ENCODE measurements around the gene NMNAT2. TPM values are rescaled to one million over a fixed set of nuclear protein-coding genes. Genes with fewer than 3 reads are reported as not detected.

The NMNAT2 gene
- total and polyA plus RNA-seq, 5 donors from 2014 or later: not detected

DNA sequence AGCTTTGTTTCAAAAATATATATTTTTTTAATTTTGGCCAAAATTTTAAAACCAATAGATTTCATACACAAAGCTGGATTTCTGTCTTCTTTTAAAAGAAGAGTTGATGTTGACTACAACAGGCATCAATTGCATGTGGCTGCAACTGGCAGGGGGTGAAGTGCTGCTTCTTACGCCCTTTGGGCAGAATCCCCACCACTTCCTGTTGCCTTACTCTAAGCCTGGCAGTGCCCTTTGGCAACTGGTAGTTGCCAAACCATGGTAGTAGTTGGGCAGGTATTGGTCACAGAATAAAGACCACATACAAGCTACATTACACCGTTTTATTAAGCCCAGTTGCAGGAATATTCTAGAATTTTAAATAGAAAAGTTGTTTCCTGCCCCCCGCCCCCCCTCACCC, 215.1 kb downstream of the NMNAT2 start:
- no peak overlapping the region for H3K4me3 Mint-ChIP-seq
- no peak overlapping the region for H3K27ac ChIP-seq (ENCODE audit: insufficient read depth, low read length, poor library complexity, severe bottlenecking)
- H3K4me3 ChIP-seq (ENCODE audit: low read depth, low read length): no peak overlapping the region
- no peaks in the 10 kb centered on the region for H3K36me3 Mint-ChIP-seq
- no peaks in the 10 kb centered on the region for H3K4me1 ChIP-seq (ENCODE audit: control insufficient read depth, insufficient read depth, low read length, poor library complexity, severe bottlenecking)
- H3K27me3 ChIP-seq (ENCODE audit: control insufficient read depth, insufficient read depth, low read length): no peaks in the 10 kb centered on the region
- H3K36me3 ChIP-seq (ENCODE audit: control insufficient read depth, insufficient read depth, low read length): no peaks in the 10 kb centered on the region
- peaks cover 0 to 2% (median 0%) of the 10 kb centered on the region in 7 donors for H3K9me3 Mint-ChIP-seq
- no peak for ATAC-seq (ENCODE audit: low read depth in 2 of 2)
- peaks cover 9% of the 10 kb centered on the region for H3K27me3 Mint-ChIP-seq
- no peaks in the 10 kb centered on the region for H3K9me3 ChIP-seq (ENCODE audit: control insufficient read depth in 2 of 2, low read length in 2 of 2)
- H3K27ac Mint-ChIP-seq: no peak overlapping the region
- H3K4me1 Mint-ChIP-seq: no peaks in the 10 kb centered on the region
- peak in 1 of 3 donors; percentile 56 for DNase-seq

DNA sequence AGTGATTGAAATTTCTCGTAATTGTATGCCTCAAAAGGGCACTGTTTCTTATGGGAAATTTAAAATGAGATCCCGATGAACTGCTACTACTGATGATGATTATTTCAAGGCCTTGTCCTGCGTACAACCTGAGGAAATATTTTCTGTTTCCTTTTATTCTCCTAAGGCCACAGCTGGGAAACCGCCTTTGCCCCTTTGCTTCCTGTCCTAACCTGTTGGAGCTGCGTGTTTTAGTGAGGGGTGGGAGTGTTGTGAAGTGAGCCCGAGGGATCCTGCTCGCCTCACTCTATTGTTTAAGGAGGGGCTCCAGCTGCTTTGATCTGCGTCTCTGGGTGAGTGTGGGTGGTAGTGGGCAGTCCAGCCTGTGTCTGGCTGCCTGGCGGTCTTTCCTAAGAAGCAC, 217.7 kb downstream of the NMNAT2 start:
- H3K27me3 Mint-ChIP-seq: peaks cover 7% of the 10 kb centered on the region

DNA sequence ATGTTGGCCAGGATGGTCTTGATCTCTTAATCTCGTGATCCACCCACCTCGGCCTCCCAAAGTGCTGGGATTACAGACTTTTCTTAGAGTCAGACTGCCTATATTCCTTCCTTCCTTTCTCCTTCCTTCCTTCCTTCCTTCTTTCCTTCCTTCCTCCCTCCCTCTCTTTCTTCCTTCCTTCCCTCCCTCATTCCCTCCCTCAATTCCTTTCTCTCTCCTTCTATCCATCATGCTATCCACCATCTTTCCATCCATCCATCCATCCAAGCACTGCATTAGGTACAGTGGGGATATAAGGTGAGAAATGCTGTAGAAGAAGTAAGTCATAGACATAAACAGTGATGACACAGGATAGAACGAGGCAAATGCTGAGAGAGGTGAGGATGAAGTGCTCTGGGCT, 218.9 kb downstream of the NMNAT2 start:
- no peaks in the 10 kb centered on the region for H3K4me1 ChIP-seq (ENCODE audit: control insufficient read depth, insufficient read depth, low read length, poor library complexity, severe bottlenecking)
- no peak overlapping the region for H3K4me3 ChIP-seq (ENCODE audit: low read depth, low read length)
- no peaks in the 10 kb centered on the region for H3K36me3 Mint-ChIP-seq
- no peak overlapping the region for H3K27ac Mint-ChIP-seq
- peaks cover 0 to 11% (median 7%) of the 10 kb centered on the region in 4 donors for H3K4me1 Mint-ChIP-seq
- H3K4me3 Mint-ChIP-seq: no peak overlapping the region
- no peaks in the 10 kb centered on the region for H3K9me3 ChIP-seq (ENCODE audit: control insufficient read depth in 2 of 2, low read length in 2 of 2)
- H3K27me3 ChIP-seq (ENCODE audit: control insufficient read depth, insufficient read depth, low read length): no peaks in the 10 kb centered on the region
- no peaks in the 10 kb centered on the region for H3K36me3 ChIP-seq (ENCODE audit: control insufficient read depth, insufficient read depth, low read length)
- H3K27me3 Mint-ChIP-seq: peaks cover 5% of the 10 kb centered on the region
- H3K27ac ChIP-seq (ENCODE audit: insufficient read depth, low read length, poor library complexity, severe bottlenecking): no peak overlapping the region
- DNase-seq (no peak), ATAC-seq (ENCODE audit: low read depth in 2 of 2) (no peak)
- peaks cover 0 to 2% (median 0%) of the 10 kb centered on the region in 7 donors for H3K9me3 Mint-ChIP-seq

More for the DNA sequence above, 217.7 kb downstream of the NMNAT2 start:
- Mint-ChIP-seq H3K27ac (no peak overlapping the region), H3K4me3 (no peak overlapping the region), H3K9me3 (peaks cover 0 to 2% (median 0%) of the 10 kb centered on the region in 7 donors), H3K36me3 (no peaks in the 10 kb centered on the region), H3K4me1 (peaks cover 0 to 1% (median under 1%) of the 10 kb centered on the region in 4 donors)
- Histone ChIP-seq H3K27me3 (ENCODE audit: control insufficient read depth, insufficient read depth, low read length) (no peaks in the 10 kb centered on the region), H3K9me3 (ENCODE audit: control insufficient read depth in 2 of 2, low read length in 2 of 2) (no peaks in the 10 kb centered on the region), H3K36me3 (ENCODE audit: control insufficient read depth, insufficient read depth, low read length) (no peaks in the 10 kb centered on the region), H3K27ac (ENCODE audit: insufficient read depth, low read length, poor library complexity, severe bottlenecking) (no peak overlapping the region), H3K4me3 (ENCODE audit: low read depth, low read length) (no peak overlapping the region), H3K4me1 (ENCODE audit: control insufficient read depth, insufficient read depth, low read length, poor library complexity, severe bottlenecking) (no peaks in the 10 kb centered on the region)
- DNase-seq (no peak), ATAC-seq (ENCODE audit: low read depth in 2 of 2) (no peak)

DNA sequence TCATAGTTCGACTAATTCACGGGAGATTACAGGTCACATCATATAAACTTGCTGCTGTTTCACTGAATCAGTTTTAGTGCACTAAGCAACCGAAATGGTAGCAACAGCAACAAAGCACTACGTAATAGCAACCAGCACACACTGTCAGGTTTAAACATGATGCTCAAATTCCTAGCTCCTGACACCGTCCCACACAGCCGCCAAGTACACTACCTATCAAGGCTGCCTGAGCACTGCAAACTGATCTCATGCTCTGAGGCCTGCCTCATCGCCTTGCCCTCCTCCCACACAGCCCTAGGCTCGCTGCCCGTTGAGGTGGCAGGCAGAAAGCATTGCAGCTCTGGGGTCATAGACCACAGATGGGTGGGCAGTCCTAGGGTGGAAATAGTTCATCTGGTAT, 219.7 kb downstream of the NMNAT2 start:
- Histone ChIP-seq H3K27me3 (ENCODE audit: control insufficient read depth, insufficient read depth, low read length) (no peaks in the 10 kb centered on the region), H3K27ac (ENCODE audit: insufficient read depth, low read length, poor library complexity, severe bottlenecking) (no peak overlapping the region), H3K4me1 (ENCODE audit: control insufficient read depth, insufficient read depth, low read length, poor library complexity, severe bottlenecking) (no peaks in the 10 kb centered on the region), H3K36me3 (ENCODE audit: control insufficient read depth, insufficient read depth, low read length) (no peaks in the 10 kb centered on the region), H3K4me3 (ENCODE audit: low read depth, low read length) (no peak overlapping the region), H3K9me3 (ENCODE audit: control insufficient read depth in 2 of 2, low read length in 2 of 2) (no peaks in the 10 kb centered on the region)
- H3K4me1 Mint-ChIP-seq: peaks cover 0 to 11% (median 7%) of the 10 kb centered on the region in 4 donors
- DNase-seq (no peak), ATAC-seq (ENCODE audit: low read depth in 2 of 2) (no peak)
- H3K27me3 Mint-ChIP-seq: peaks cover 5% of the 10 kb centered on the region
- H3K36me3 Mint-ChIP-seq: no peaks in the 10 kb centered on the region
- H3K4me3 Mint-ChIP-seq: no peak overlapping the region
- H3K9me3 Mint-ChIP-seq: peaks cover 0 to 2% (median 0%) of the 10 kb centered on the region in 7 donors
- no peak overlapping the region for H3K27ac Mint-ChIP-seq

Other genes starting within 250 kb of the NMNAT2 start
- not detected for gene LAMC2, start 232.1 kb downstream of the NMNAT2 start, total RNA-seq
- not detected for gene LAMC2, start 232.1 kb downstream of the NMNAT2 start, polyA plus RNA-seq
- 66.1 TPM for gene SMG7, start 54.1 kb upstream of the NMNAT2 start, total RNA-seq
- gene SMG7, start 54.1 kb upstream of the NMNAT2 start, polyA plus RNA-seq: 10 to 100 TPM; 13.6 to 21.7 (median 21.6) TPM
- 9.3 TPM for gene NCF2, start 172.1 kb upstream of the NMNAT2 start, total RNA-seq
- gene NCF2, start 172.1 kb upstream of the NMNAT2 start, polyA plus RNA-seq: 10 to 100 TPM in 1 of 4 donors, 1 to 10 TPM in 3; 2.8 to 20.0 (median 5.4) TPM
- 76.3 TPM for gene ARPC5, start 217.4 kb upstream of the NMNAT2 start, total RNA-seq
- gene ARPC5, start 217.4 kb upstream of the NMNAT2 start, polyA plus RNA-seq: 100 to 1,000 TPM; 347 to 541 (median 415) TPM
- not detected for gene APOBEC4, start 234.9 kb upstream of the NMNAT2 start, total RNA-seq
- gene APOBEC4, start 234.9 kb upstream of the NMNAT2 start, polyA plus RNA-seq: not detected

Measured in CD4-positive, CD25-positive, alpha-beta regulatory T cell (primary cell).